HG02588 (cell line): ENCODE results near the gene PTGES2.
"Not testable (repeated sequence)": the region's sequence is repeated elsewhere in the genome, so short reads cannot be mapped to it uniquely, and the experiment has no call there.

ENCODE experiments used
- ATAC-seq: cut with Tn5 transposase; IDR thresholded peaks from one replicate; pipeline ENCODE4 v1.9.1; 2021; ENCODE audit warnings: mild to moderate bottlenecking, moderate library complexity; ENCODE audit not compliant: unreplicated experiment

PTGES2 gene

GRCh38 chr9:128092199-128092977 lies 35.1 kb downstream of the PTGES2 start:
- ATAC-seq, result no peak

GRCh38 chr9:128091571-128091970 lies 36.0 kb downstream of the PTGES2 start:
- no peak for ATAC-seq

- ATAC-seq, result no peak
These were observed 36.4 kb downstream of the PTGES2 start for GRCh38 chr9:128091144-128091543.

GRCh38 chr9:128089299-128089698 lies 38.2 kb downstream of the PTGES2 start:
- ATAC-seq, result no peak

GRCh38 chr9:128088253-128088945 lies 39.1 kb downstream of the PTGES2 start:
- no peak for ATAC-seq

- ATAC-seq, result no peak
These were observed 40.3 kb downstream of the PTGES2 start for GRCh38 chr9:128087262-128087661.

DNA sequence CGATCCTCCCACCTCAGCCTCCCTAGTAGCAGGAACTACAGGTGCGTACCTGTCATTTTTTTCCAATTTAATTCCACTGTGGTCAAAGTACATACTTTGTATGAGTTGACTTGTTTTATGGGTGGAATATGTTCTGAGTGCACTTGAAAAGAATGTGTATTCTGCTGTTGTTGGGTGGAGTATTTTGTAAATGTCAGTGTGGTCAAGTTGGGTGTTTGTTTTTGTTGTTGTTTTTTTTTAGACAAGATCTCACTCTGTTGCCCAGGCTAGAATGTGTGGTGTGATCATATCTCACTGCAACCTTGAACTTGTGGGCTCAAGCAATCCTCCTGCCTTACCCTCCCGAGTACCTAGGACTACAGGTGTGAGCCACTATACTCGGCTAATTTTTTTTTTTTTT lies 41.6 kb downstream of the PTGES2 start:
- no peak for ATAC-seq

DNA sequence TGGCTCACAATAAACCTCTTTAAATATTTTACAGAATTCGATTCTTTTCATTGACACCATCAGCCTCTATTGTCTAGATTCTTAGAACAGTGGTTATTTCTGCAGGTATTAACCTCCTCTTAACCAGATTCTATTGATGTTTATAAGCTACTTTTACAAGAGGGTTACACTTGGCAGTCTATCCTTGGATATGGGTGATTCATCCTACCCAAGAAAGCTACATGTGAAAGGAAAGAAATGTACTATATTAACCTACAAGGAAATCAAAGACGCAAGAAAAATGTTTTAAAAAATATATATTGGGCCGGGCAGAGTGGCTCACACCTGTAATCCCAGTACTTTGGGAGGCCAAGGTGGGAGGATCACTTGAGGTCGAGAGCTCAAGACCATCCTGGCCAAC lies 42.8 kb downstream of the PTGES2 start:
- ATAC-seq, result no peak

DNA sequence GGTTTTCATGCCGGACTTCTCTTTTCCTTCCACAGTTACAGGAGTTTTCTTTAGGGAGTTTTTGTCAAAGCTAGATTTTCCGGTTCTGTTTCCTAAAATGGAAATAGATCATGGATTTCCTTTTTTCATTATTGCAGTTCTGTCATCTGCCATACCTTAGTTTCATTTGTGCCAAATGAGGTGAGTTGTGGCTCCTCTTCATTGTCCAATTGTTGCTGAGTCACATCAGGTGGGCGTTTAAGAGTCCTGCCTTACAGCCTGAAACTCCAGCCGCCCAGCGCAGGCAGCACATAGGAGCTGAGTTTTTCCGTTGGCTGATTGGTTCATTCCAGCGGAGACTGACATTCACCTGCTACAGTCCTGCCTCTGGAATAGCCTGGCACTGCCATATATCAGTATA lies 45.4 kb downstream of the PTGES2 start:
- ATAC-seq, result no peak

GRCh38 chr9:128081056-128081455 lies 46.5 kb downstream of the PTGES2 start:
- no peak for ATAC-seq

DNA sequence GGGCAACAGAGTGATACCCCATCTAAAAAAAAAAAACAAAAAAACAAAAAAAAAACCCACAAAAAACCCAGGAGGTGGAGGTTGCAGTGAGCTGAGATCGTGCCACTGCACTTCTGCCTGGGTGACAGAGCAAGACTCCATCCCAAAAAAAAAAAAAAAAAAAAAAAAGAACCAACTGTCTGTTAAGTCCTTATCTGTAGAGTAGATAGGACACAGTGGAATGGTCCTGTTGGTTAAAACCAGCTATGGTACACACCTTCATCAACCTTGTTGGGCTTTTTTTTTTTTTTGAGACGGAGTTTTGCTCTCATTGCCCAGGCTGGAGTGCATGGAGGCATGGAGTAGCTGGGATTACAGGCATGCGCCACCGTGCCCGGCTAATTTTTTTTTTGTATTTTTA lies 47.3 kb downstream of the PTGES2 start:
- no peak for ATAC-seq

DNA sequence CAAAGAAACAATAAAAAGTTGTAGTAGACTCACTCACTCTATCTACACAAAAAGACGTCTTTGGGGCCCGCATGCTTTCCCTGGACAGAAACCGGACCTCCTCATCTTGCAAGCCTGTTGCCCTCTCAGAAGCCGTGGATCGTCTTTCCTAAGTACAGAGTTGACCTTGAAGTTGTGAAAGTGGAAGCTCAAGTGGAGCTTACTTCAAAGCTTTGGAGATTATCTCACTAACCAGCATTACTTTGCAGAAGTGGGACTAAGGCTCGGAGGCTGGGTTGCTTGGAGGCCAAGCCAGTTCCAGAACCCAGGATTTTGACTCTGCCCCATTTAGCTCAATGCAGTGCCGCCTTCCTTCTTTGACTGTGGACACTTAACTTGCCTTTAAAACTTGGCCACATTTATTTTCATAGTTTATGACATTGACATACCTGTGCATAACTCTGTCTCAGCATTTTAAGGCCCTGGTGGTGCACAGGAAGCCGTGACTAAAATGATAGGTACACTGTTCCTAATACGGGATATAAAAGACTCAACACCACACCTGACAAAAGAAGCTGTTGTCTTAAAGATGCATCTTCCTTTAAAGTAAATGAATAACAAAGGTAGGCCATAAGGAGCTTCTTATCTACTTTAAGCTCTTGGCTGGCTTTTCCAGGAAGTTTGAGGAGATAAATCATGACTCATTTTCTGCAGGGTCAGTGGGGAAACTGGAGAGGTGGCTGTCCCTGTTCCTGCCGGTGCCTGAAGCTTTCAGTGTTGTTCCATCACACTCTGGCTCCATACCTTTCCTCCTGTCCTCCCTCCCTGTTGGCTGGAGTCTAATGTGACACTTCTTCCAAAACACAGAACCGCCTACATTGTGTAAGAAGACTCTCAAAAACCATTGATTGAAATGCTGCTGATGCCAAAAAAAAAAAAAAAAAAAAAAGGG lies 48.8 kb downstream of the PTGES2 start:
- no peak for ATAC-seq

GRCh38 chr9:128077847-128078503 lies 49.6 kb downstream of the PTGES2 start:
- no peak for ATAC-seq

DNA sequence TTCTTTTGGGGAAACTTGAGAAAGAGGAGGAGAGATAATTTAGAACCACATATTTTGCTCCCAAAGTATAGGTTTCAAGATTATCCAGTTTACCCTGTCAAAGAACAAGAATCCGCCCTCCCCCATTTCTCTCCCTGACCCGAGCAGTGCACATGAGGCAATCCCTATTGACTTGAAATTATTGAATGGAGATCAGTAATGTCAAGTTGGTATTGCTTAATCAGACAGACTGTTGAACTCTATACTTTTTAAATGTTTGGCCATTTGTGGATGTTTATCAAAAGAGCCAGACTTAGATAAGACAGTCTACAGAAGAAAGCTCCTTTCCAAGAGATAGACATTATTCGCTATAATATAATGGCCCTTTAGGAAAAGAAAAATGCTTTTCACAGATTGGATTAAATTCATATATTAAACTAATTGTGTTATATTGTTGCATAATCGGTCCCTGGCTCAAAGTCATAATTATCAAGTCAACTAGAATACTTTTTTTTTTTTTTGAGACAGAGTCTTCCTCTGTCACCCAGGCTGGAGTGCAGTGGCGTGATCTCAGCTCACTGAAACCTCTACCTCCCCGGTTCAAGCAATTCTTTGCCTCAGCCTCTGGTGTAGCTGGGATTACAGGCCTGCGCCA lies 54.2 kb downstream of the PTGES2 start:
- no peak for ATAC-seq

GRCh38 chr9:128072144-128073021 lies 55.1 kb downstream of the PTGES2 start:
- ATAC-seq, result no peak

GRCh38 chr9:128071475-128071874 lies 56.1 kb downstream of the PTGES2 start:
- ATAC-seq, result not testable (repeated sequence)

DNA sequence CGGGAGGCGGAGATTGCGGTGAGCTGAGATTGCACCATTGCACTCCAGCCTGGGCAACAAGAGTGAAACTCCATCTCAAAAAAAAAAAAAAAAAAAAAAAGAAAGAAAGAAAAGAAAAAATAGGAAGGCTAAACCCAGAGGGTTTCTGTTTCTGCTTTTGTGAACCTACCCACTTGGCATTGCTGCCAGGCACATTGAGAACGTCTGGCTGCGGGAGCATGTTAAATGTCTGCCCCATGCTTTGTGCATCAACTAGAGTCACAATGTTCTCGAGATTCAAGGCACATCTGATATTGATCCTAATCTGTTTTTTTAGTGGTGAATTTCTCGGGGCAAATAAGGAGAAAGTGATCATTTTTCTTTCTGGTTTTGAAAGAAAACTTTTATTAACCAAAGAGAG lies 56.7 kb downstream of the PTGES2 start:
- ATAC-seq, result no peak
